Heart right ventricle (tissue), 16 donors: ENCODE data around the gene CDH12. TPM values are rescaled to one million over a fixed set of nuclear protein-coding genes. Genes with fewer than 3 reads are reported as not detected.

Experiments used
- ATAC-seq, 8 donors: fragments of 200-7000 bp; cut with Tn5 transposase; one replicate each; pipeline ENCODE4 v1.9.1; 2020; ENCODE audit warnings: mild to moderate bottlenecking in 8 of 8, moderate library complexity in 8 of 8, moderate number of reproducible peaks in 1 of 8
- DNase-seq, 2 donors: peaks; one replicate each; pipeline ENCODE4 v3.0.0-alpha.2; 2020
- H3K27ac ChIP-seq, 10 donors: fragments of 200-600 bp; sonication (generic) in 2 of 10; one replicate each; pipeline versions ENCODE4 v1.5.0 to v1.8.0; 2020 to 2022; ENCODE audit warnings: mild to moderate bottlenecking in 3 of 10
- H3K27me3 ChIP-seq, 7 donors: fragments of 200-600 bp; one replicate each; pipeline ENCODE4 v1.8.0; 2021 to 2022; ENCODE audit warnings: mild to moderate bottlenecking in 2 of 7
- H3K36me3 ChIP-seq, 9 donors: fragments of 200-600 bp; sonication (generic) in 1 of 9; one replicate each; pipeline versions ENCODE4 v1.5.0 to v1.8.0; 2020 to 2022; ENCODE audit warnings: mild to moderate bottlenecking in 2 of 9
- H3K4me1 ChIP-seq, 9 donors: fragments of 200-600 bp; sonication (generic) in 1 of 9; one replicate each; pipeline versions ENCODE4 v1.5.0 to v1.8.0; 2020 to 2022; ENCODE audit warnings: mild to moderate bottlenecking in 4 of 9
- H3K4me3 ChIP-seq, 10 donors: fragments of 200-600 bp; sonication (generic) in 2 of 10; one replicate each; pipeline versions ENCODE4 v1.5.0 to v1.8.0; 2020 to 2022; ENCODE audit warnings: mild to moderate bottlenecking in 7 of 10, moderate library complexity in 2 of 10
- H3K9me3 ChIP-seq, 11 donors: fragments of 200-600 bp in 10 of 11; sonication (generic) in 2 of 11; one replicate each; pipeline versions ENCODE4 v1.5.0 to v1.8.0; 2013 to 2022; ENCODE audit warnings: mild to moderate bottlenecking in 2 of 11, control low read depth in 1 of 11, moderate library complexity in 1 of 11
- WGBS, 2 donors: extraction: QIAGEN DNeasy Blood & Tissue Kit; methylation state at CpG; one replicate each; pipeline ENCODE4 v1.1.7; 2013; ENCODE audit warnings: inconsistent platforms in 1 of 2; 5-methylcytosine and 5-hydroxymethylcytosine counted together
- intact Hi-C, 10 donors: fragments of 100-400 bp; cut with DNase I; formaldehyde crosslinking; loops; one replicate each; pipeline versions ENCODE4 v1.11.1 to v1.14.2; 2022
- polyA plus RNA-seq, 2 donors: library from polyadenylated mRNA; stranded (reverse); fragments of 200-250 nt; gene quantifications; one replicate each; pipeline ENCODE4 v1.2.3, GENCODE V29; 2013
- total RNA-seq, 10 donors: library from RNA; stranded (reverse); fragmentation: NEBNext Ultra II Directional in 3 of 10; extraction: Animal tissue kit (Norgen Biotek cat#: 25700) in 3 of 10; gene quantifications; one replicate each; pipeline versions ENCODE4 v1.2.1 to v1.2.4, GENCODE V29; 2021 to 2023
- TF ChIP-seq, protein P1 (sequence below), 9 donors: fragments of 200-600 bp; sonication (generic) in 2 of 9; IDR thresholded peaks; one replicate each; pipeline versions ENCODE4 v1.5.0 to v1.8.0; 2021 to 2022; ENCODE audit warnings: antibody characterized with exemption in 9 of 9, mild to moderate bottlenecking in 5 of 9, moderate library complexity in 1 of 9
- donor health status: Arrhythmogenic right ventricular cardiomyopathy.
- donor health status: ischemic (EF 13 %, LVEDD 7.1; RV severe dilation, severe dysfunction).
- donor health status: healthy with polysubstance abuse.
- donor health status: DM: no; HTN: yes; CAD: no.
- donor health status: DM: no; HTN: no; CAD: no.
- donor health status: ischemic (EF 25% LVEDD 6.9; RV normal size, moderate dysfunction).
- donor health status: ischemic (EF 25% LVEDD 5.7; RV mildly dilated, moderate dysfunction).
- donor health status: healthy.
- donor health status: DM: yes; HTN: yes; CAD: no.
- donor health status: Ischemic cardiomyopathy.
- donor health status: ischemic (EF 35%, LVEDD 5.7; RV mildly dilated, moderate dysfunction).
- donor health status: nonischemic (EF 11% LVEDD 7.7; RV severe dilation, severe dysfunction).
- donor health status: DM: yes; HTN: yes; CAD: no.
- donor health status: PGD.
- donor health status: ischemic (EF 29% LVEDD 5.4; RV normal size, mild dysfunction).
- donor health status: nonischemic (EF 23%, LVEDD 6.1; RV moderate dilation, normal function).

Gene CDH12
- total and polyA plus RNA-seq, 12 donors = not detected

DNA sequence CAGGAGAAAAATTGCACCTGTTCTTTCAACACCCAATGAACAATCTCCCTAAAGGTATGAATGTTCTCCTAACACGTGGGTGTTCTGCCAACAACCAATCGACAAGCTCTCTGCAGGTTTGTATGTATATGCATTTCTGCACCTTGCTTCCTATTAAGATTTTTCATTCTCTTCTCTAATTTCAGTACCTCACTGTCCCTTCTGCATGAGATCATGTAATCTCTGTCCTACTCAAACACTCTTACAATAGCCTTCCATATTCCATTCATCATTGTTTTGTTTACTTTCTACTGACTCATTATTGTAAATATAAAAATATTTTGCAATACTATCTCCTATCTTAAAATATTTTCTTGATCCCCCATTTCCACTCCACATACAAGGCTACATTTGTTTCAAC lies 382.0 kb downstream of the CDH12 start:
- intact Hi-C loops = no loop called here
- no peak for ATAC-seq
- TF ChIP-seq, protein P1, sequence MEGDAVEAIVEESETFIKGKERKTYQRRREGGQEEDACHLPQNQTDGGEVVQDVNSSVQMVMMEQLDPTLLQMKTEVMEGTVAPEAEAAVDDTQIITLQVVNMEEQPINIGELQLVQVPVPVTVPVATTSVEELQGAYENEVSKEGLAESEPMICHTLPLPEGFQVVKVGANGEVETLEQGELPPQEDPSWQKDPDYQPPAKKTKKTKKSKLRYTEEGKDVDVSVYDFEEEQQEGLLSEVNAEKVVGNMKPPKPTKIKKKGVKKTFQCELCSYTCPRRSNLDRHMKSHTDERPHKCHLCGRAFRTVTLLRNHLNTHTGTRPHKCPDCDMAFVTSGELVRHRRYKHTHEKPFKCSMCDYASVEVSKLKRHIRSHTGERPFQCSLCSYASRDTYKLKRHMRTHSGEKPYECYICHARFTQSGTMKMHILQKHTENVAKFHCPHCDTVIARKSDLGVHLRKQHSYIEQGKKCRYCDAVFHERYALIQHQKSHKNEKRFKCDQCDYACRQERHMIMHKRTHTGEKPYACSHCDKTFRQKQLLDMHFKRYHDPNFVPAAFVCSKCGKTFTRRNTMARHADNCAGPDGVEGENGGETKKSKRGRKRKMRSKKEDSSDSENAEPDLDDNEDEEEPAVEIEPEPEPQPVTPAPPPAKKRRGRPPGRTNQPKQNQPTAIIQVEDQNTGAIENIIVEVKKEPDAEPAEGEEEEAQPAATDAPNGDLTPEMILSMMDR (IDR thresholded peaks at IDR 0.05) = no peak
- no peak for DNase-seq
- WGBS, 2 donors = 55 to 58% methylated on average over 2 of the region's 2 CpGs
- no peak overlapping the region for H3K27ac ChIP-seq
- no peak overlapping the region for H3K4me3 ChIP-seq
- peaks cover 0 to 11% (median 0%) of the 10 kb centered on the region in 11 donors for H3K9me3 ChIP-seq
- H3K4me1 ChIP-seq = no peaks in the 10 kb centered on the region
- no peaks in the 10 kb centered on the region for H3K27me3 ChIP-seq
- no peaks in the 10 kb centered on the region for H3K36me3 ChIP-seq

- WGBS, 2 donors = 64 to 80% methylated on average over 3 of the region's 3 CpGs
- Histone ChIP-seq H3K9me3 (peaks cover 0 to 12% (median 0%) of the 10 kb centered on the region in 11 donors), H3K36me3 (no peaks in the 10 kb centered on the region), H3K4me3 (no peak overlapping the region), H3K4me1 (no peaks in the 10 kb centered on the region), H3K27me3 (no peaks in the 10 kb centered on the region), H3K27ac (no peak overlapping the region)
- TF ChIP-seq, protein P1 (IDR thresholded peaks at IDR 0.05) = no peak
- DNase-seq = no peak
- intact Hi-C loops = no loop called here
- no peak for ATAC-seq
Measured at GRCh38 chr5:22470408-22470807, 382.7 kb downstream of the CDH12 start.

- TF ChIP-seq, protein P1 (IDR thresholded peaks at IDR 0.05) = no peak
- Histone ChIP-seq H3K36me3 (no peaks in the 10 kb centered on the region), H3K4me3 (no peak overlapping the region), H3K27me3 (no peaks in the 10 kb centered on the region), H3K27ac (no peak overlapping the region), H3K4me1 (no peaks in the 10 kb centered on the region), H3K9me3 (peaks cover 0 to 12% (median 0%) of the 10 kb centered on the region in 11 donors)
- intact Hi-C loops = no loop called here
- DNase-seq (no peak), ATAC-seq (no peak)
- 77 to 86% methylated on average over 1 of the region's 1 CpG for WGBS, 2 donors
Measured at GRCh38 chr5:22465616-22466015, 387.5 kb downstream of the CDH12 start.

GRCh38 chr5:22465177-22465576 lies 388.0 kb downstream of the CDH12 start:
- 71 to 84% methylated on average over 3 of the region's 3 CpGs for WGBS, 2 donors
- intact Hi-C loops = no loop called here
- no peaks in the 10 kb centered on the region for H3K36me3 ChIP-seq
- no peak for DNase-seq
- H3K4me1 ChIP-seq = no peaks in the 10 kb centered on the region
- H3K9me3 ChIP-seq = peaks cover 0 to 12% (median 0%) of the 10 kb centered on the region in 11 donors
- H3K4me3 ChIP-seq = no peak overlapping the region
- no peak overlapping the region for H3K27ac ChIP-seq
- no peak for ATAC-seq
- no peaks in the 10 kb centered on the region for H3K27me3 ChIP-seq
- TF ChIP-seq, protein P1 (IDR thresholded peaks at IDR 0.05) = no peak
